GM21619 (cell line): ENCODE data around the gene APOA1.

Experiments used
- ATAC-seq: cut with Tn5 transposase; IDR thresholded peaks from one replicate; pipeline ENCODE4 v1.9.1; 2021; ENCODE audit not compliant: unreplicated experiment

APOA1 gene

DNA sequence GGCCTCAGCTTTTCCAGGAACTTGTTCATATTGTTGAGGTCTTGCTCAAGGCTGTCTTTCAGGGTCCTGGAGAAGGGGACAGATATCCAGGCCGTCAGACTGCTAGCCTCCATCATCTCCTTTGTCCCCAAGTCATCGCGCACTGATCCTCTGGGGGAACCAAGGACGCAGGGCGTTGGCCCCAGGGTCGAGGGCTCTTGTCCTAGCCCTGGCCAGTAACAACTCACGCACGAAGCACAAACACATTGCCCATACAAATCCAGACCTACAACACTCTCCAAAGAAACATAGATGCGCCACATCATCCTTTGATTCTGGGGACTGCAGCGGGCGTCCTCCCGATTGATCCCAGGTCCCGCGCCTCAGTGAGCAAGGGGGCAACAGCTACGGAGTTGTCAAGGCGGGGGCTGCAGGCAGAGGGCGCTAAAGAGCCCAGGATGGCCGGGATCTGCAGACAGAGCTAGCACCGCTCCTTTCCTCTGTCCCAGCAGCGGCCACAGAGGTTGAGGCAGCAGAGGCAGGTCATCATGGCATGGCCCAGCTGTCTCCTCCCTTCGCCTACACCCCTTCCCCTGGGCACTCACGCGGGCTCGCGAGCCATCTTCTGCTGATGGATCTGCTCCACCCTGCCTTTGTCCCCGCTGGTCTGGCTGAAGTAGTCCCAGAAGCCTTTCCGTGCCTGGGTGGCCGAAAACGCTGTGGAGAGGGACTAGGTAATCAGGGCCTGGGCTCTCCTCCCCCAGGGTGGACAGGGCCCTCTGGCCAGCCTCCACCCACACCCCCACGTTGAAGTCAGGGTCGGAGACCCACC lies 46.2 kb downstream of the APOA1 start:
- no peak for ATAC-seq

DNA sequence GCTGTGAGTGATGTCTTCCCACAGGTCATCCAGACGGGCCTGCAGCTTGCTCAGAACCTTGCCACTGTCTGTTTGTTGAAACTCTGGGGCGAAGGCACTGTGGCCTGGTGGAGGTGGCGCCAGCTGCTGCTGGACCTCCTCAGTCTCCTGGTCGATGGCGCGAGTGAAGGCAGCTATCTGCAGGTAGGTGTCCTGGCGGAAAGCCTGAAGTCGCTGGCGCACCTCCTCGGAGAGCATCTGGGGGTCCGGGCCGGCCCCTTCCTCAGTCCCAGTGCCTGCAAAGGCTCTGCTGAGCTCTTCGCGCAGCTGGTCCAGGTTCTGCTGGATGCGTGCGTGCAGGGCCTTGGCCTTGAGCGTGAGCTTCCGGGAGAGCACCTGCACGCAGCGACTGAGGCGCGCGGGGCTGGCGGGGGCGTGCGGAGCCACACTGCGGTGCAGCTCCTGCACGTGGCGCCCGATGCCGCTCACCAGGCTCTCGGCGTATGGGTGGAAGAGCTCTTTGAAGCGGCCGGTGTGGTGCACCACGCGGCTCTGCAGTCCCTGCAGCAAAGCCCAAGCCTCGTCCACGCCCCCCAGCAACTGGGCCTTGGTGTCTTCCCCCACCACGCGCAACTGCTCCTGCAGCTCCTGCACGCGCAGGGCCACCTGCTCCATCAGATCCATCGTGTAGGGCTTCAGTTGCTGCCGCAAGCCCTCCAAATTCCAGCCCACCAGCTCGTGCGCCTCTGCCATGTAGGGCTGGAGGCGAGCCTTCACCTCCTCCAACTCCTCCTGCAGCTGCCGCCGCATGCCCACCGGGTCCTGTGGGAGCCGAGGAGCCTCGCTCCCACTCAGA lies 47.0 kb downstream of the APOA1 start:
- ATAC-seq, result no peak

DNA sequence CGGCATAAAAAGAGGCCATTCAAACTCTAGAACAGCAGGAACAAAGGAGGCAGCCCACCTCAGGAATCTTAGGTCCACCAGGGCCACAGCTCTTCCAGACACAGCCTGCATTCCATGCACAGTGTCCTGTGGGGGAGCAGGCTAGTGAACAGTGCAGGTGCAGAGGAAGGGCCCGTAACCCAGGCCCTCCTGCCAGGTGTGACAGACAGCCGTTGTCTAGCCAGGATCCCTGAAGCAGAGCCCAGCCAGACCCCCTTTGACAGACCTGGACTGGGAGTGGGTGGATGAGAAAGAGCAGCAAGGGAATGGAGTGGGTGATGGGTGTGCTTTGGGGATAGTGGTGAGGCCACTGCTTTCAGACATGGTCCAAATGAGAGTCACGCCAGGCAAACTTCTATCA lies 48.4 kb downstream of the APOA1 start:
- no peak for ATAC-seq

DNA sequence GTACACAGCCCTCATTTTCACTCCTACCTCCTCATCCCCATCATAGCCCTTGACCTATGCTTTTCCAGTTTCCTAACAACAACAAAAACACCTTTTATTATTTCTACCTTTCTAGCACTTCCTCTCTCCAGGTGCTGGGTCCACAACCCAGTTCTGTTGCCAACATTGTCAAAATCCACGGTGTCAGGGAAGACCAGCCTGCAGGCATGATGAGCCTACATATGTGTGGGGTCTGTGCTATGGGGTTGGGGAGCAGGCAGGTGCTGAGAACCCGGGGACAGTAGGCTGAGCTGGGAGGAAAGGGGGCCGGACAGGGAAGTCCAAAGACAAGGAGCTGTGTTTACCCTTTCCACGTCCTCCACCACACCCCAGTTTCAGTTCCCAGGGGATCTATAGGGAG lies 48.9 kb downstream of the APOA1 start:
- ATAC-seq, result no peak

DNA sequence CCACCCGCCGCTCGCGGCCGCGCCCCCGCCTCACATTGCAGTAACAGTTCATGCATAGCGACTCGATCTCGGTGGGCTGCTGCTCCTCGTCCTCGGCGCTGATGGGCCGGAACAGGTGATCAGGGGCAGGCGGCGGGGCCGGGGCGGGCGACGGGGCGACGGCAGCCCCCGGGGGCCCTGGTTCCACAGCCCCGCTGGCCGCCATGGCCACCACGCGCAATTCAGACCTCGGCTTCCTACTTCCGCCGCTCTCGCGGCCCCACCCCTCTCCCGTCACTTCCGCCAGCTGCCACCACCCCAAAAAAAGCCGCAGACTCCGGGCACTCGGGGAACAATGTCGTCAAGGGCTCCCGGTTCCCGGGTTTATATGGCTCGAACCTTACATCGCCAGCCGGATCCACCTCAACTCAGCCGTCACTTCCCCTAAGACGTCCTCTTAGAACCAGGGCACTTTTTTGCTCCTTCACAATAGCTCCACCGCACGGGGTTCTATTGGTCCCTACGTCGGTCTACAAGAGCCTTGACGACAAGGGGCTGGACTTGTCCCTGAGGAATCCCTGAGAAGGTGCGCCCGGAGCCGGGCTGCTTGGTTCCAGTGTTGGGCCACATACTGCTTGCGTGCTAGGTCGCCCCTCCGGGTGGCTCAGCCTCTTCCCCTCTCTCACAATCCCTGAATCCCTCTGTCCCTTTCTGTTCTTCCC lies 49.5 kb downstream of the APOA1 start, which contains the start of gene ZPR1:
ZPR1 (minus strand) TSS at position 238 of the 701 bp plus-strand sequence; CDS start at position 205, 33 bp downstream.
- ATAC-seq, result peak; percentile 89

DNA sequence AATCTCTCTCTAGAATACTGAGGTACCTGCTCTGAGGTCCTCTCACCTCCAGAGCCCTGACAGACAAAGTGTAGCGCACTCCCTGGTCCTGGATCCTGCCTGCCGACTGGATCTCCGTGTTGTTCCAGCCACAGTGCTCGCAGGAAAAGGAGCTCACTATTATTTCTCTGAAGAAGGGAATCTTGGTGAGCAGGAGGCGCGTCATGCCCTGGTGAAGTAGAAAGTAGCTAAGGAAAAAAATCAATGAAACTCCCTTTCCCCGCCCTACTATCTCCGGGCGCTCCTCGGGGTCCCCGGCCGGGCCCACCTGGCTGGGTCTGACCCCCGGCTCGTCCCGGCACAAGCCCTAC lies 50.0 kb downstream of the APOA1 start:
- no peak for ATAC-seq

DNA sequence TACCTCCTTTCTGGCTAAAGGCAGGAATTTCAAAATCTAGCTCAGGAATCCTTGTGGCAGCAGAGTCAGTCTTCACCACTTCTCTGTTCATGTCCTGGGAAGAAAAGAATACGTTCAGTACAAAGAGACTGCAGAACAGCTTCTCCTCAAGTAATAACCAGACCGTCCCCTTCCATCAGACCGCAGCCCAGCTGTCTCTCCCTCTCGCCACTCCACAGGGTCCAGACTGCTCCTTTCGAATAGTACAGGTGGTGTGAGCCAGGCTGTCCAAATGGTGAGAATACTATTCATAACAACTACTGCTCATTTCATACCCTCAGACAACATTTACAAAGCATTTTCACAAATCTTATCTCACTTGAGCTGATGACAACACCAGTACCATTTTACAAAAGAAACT lies 50.5 kb downstream of the APOA1 start:
- no peak for ATAC-seq

DNA sequence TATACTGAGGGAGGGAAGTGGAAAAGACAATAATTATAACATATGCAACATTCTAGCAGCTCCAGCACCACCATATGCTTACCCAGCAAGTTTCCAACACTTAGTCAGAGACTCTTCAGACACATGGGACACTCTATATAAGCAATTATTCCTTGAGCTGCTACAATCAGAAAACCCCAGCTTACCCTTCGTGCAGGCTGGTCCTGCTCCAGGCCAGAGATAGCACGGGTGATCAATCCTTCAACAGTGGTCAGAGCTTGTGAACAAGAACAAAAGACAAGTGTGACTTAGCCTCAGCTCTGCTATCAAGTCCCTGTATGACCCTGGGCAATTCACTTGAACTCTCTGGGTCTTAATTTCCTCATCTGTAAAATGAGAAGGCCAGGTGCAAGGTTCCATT lies 51.1 kb downstream of the APOA1 start:
- no peak for ATAC-seq
